Activated naive CD8-positive, alpha-beta T cell treated with anti-CD3 and anti-CD28 coated beads, Interleukin-2, amount 50 U/mL, for 24 hours (primary cell): ENCODE measurements around the gene TMEM9B.

ENCODE experiments used
- ATAC-seq: fragments of 150-1000 bp; cut with Tn5 transposase; one replicate; pipeline ENCODE4 v1.10.0; 2021
- DNase-seq: peaks from one replicate; pipeline ENCODE4 v3.0.0; 2021
- H3K27ac Mint-ChIP-seq: one replicate; pipeline ENCODE4 v1.8.0; 2021; ENCODE audit warnings: mild to moderate bottlenecking, mixed read lengths
- H3K27me3 Mint-ChIP-seq: one replicate; pipeline ENCODE4 v1.8.0; 2021; ENCODE audit warnings: mixed read lengths
- H3K36me3 Mint-ChIP-seq: one replicate; pipeline ENCODE4 v1.8.0; 2021; ENCODE audit warnings: low read depth, mixed read lengths
- H3K4me1 Mint-ChIP-seq: one replicate; pipeline ENCODE4 v1.8.0; 2021; ENCODE audit warnings: mixed read lengths
- H3K4me3 Mint-ChIP-seq: one replicate; pipeline ENCODE4 v1.8.0; 2021; ENCODE audit warnings: mild to moderate bottlenecking, moderate library complexity, mixed read lengths
- H3K9me3 Mint-ChIP-seq: one replicate; pipeline ENCODE4 v1.8.0; 2021; ENCODE audit warnings: mixed read lengths

TMEM9B gene

GRCh38 chr11:8899119-8899753 lies 65.0 kb downstream of the TMEM9B start:
- peaks cover 3% of the 10 kb centered on the region for H3K27me3 Mint-ChIP-seq
- DNase-seq (no peak), ATAC-seq (no peak)
- H3K36me3 Mint-ChIP-seq, result peaks cover 5% of the 10 kb centered on the region
- H3K27ac Mint-ChIP-seq, result no peak overlapping the region
- H3K4me1 Mint-ChIP-seq, result no peaks in the 10 kb centered on the region
- peaks cover 31% of the 10 kb centered on the region for H3K9me3 Mint-ChIP-seq
- H3K4me3 Mint-ChIP-seq, result no peak overlapping the region
